CD4-positive, alpha-beta memory T cell (primary cell): ENCODE results near the gene SLMAP. TPM values are rescaled to one million over a fixed set of nuclear protein-coding genes. Genes with fewer than 3 reads are reported as not detected.

Experiments used
- CTCF ChIA-PET: fragments of 350-600 bp; sonication (Branson Sonifier 250); formaldehyde crosslinking; loops from one replicate; lab custom pipeline; 2021; ENCODE audit warnings: inconsistent platforms; ENCODE audit not compliant: partially characterized antibody; lab: Charles Lee
- POLR2A ChIA-PET: fragments of 350-600 bp; sonication (Branson Sonifier 250); formaldehyde crosslinking; loops from one replicate; lab custom pipeline; 2021; ENCODE audit not compliant: partially characterized antibody; lab: Charles Lee
- DNase-seq, 5 donors: peaks; one replicate each; pipeline versions ENCODE4 v3.0.0 to v3.0.0-alpha.2; 2020 to 2022; ENCODE audit warnings: mixed read lengths in 1 of 5
- H3K27ac ChIP-seq: one replicate; pipeline ENCODE4 v1.7.0; 2013; ENCODE audit warnings: low read depth, low read length
- H3K27me3 ChIP-seq: 2 replicates; pipeline ENCODE4 v1.7.0; 2013; ENCODE audit warnings: mild to moderate bottlenecking, low read length, moderate library complexity; ENCODE audit not compliant: insufficient read depth
- H3K36me3 ChIP-seq: 2 replicates; pipeline ENCODE4 v1.7.0; 2013; ENCODE audit warnings: mild to moderate bottlenecking, low read length, moderate library complexity; ENCODE audit not compliant: insufficient read depth
- H3K4me1 ChIP-seq: 2 replicates; pipeline ENCODE4 v1.7.0; 2013; ENCODE audit warnings: mild to moderate bottlenecking, low read length, moderate library complexity; ENCODE audit not compliant: insufficient read depth
- H3K4me3 ChIP-seq, 2 donors: one replicate each; pipeline ENCODE4 v1.7.0; 2013; ENCODE audit warnings: low read length in 2 of 2, mild to moderate bottlenecking in 1 of 2
- H3K9me3 ChIP-seq, 2 donors: one replicate each; pipeline ENCODE4 v1.7.0; 2013; ENCODE audit warnings: low read length in 2 of 2, control low read depth in 1 of 2; ENCODE audit not compliant: control insufficient read depth in 1 of 2
- H3K27ac Mint-ChIP-seq, 7 donors: one replicate each; pipeline ENCODE4 v1.8.0; 2020 to 2021; ENCODE audit warnings: mixed read lengths in 7 of 7, mild to moderate bottlenecking in 6 of 7, inconsistent platforms in 3 of 7, moderate library complexity in 3 of 7
- H3K27me3 Mint-ChIP-seq, 2 donors: one replicate each; pipeline ENCODE4 v1.8.0; 2020 to 2021; ENCODE audit warnings: mixed read lengths in 2 of 2
- H3K36me3 Mint-ChIP-seq, 2 donors: one replicate each; pipeline ENCODE4 v1.8.0; 2020 to 2021; ENCODE audit warnings: mixed read lengths in 2 of 2, inconsistent platforms in 1 of 2, mild to moderate bottlenecking in 1 of 2
- H3K4me1 Mint-ChIP-seq, 4 donors: one replicate each; pipeline ENCODE4 v1.8.0; 2020 to 2021; ENCODE audit warnings: mixed read lengths in 4 of 4, mild to moderate bottlenecking in 1 of 4
- H3K4me3 Mint-ChIP-seq, 8 donors: one replicate each; pipeline ENCODE4 v1.8.0; 2020 to 2021; ENCODE audit warnings: mixed read lengths in 8 of 8, mild to moderate bottlenecking in 7 of 8, moderate library complexity in 6 of 8, inconsistent platforms in 3 of 8
- H3K9me3 Mint-ChIP-seq, 8 donors: one replicate each; pipeline ENCODE4 v1.8.0; 2020 to 2021; ENCODE audit warnings: mixed read lengths in 8 of 8, mild to moderate bottlenecking in 5 of 8, inconsistent platforms in 3 of 8, moderate library complexity in 1 of 8
- intact Hi-C: fragments of 100-400 bp; cut with micrococcal nuclease; formaldehyde crosslinking; loops from one replicate; pipeline ENCODE4 v1.15.1; 2023
- polyA plus RNA-seq, 2 donors: library from polyadenylated mRNA; unstranded; fragments of 300-500 nt; fragmentation: Illumina TruSeq; gene quantifications; one replicate each; pipeline ENCODE4 v1.2.3, GENCODE V29; 2021
- total RNA-seq, 2 experiments: library from RNA; stranded (reverse); gene quantifications; one replicate each; pipeline ENCODE4 v1.2.3, GENCODE V29; 2021

SLMAP gene
- total and polyA plus RNA-seq, 4 experiments from 2014 or later: 17.5 to 69.0 (median 43.0) TPM

- H3K4me1 ChIP-seq: no peaks in the 10 kb centered on the region
- intact Hi-C loops: loop anchor here (1.0 kb wide), 1 partner anchor 741 kb away; no protein-coding TSS in a partner anchor
- Mint-ChIP-seq H3K27me3 (no peaks in the 10 kb centered on the region), H3K4me3 (no peak overlapping the region), H3K36me3 (peaks cover 52 to 66% of the 10 kb centered on the region in 2 donors), H3K9me3 (peaks cover 0 to 6% (median 0%) of the 10 kb centered on the region in 8 donors), H3K27ac (peak overlapping the region in 1 of 7 donors; percentile 38), H3K4me1 (no peaks in the 10 kb centered on the region)
- DNase-seq: no peak
- H3K36me3 ChIP-seq: peaks cover 17% of the 10 kb centered on the region
- no peak overlapping the region for H3K27ac ChIP-seq
- H3K4me3 ChIP-seq: no peak overlapping the region
- H3K9me3 ChIP-seq: no peaks in the 10 kb centered on the region
- no peaks in the 10 kb centered on the region for H3K27me3 ChIP-seq
- ChIA-PET POLR2A (no interaction called here), CTCF (interaction anchor here (1.8 to 2.9 kb wide), 2 partner anchors 13 to 514 kb away, joined by 6 to 11 read pairs; no protein-coding TSS in a partner anchor)
Measured at GRCh38 chr3:57911593-57911992, 155.5 kb downstream of the SLMAP start.

GRCh38 chr3:57917601-57918000, 161.5 kb downstream of the SLMAP start:
- no peaks in the 10 kb centered on the region for H3K27me3 Mint-ChIP-seq
- H3K9me3 Mint-ChIP-seq: peaks cover 0 to 7% (median 0%) of the 10 kb centered on the region in 8 donors
- DNase-seq: no peak
- Histone ChIP-seq H3K27ac (no peak overlapping the region), H3K4me1 (no peaks in the 10 kb centered on the region), H3K27me3 (no peaks in the 10 kb centered on the region), H3K9me3 (no peaks in the 10 kb centered on the region), H3K4me3 (no peak overlapping the region), H3K36me3 (peaks cover 18% of the 10 kb centered on the region)
- CTCF ChIA-PET: no interaction called here
- H3K4me1 Mint-ChIP-seq: no peaks in the 10 kb centered on the region
- H3K36me3 Mint-ChIP-seq: peaks cover 50 to 67% of the 10 kb centered on the region in 2 donors
- no peak overlapping the region for H3K27ac Mint-ChIP-seq
- intact Hi-C loops: no loop called here
- H3K4me3 Mint-ChIP-seq: no peak overlapping the region
- POLR2A ChIA-PET: no interaction called here

DNA sequence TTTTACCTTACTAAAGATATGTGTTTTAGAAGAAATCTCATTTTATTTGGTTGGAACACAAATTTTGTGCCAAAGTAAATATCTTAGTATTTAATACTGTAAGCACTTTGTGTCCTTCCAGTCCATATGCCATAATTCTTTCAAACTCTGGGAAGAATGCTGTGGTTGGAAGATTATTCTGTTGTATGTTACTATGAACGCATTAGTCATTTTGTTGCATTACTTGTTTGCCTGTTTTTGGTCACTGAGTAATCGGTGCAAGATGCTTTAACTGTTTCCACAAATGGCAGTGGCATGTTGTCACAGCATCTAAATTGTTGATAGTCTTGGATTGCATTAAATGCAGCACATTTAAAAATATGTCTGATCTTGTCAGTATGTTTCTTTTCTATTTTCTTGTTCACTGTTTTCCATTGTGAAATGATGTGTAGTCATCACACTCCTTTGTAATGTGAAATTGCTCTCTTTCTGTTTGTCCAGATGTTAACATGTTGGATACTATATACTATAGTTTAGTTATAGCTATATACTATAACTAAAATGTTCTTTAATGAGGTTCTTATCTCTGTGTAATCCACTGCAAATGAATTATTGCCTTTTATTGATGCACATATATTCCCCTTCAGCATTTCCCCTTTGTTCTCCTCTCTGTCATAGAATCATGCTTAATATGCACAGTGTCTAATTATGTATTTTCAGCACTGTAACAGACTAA, 162.2 kb downstream of the SLMAP start:
- Histone ChIP-seq H3K27ac (no peak overlapping the region), H3K4me1 (no peaks in the 10 kb centered on the region), H3K36me3 (peaks cover 22% of the 10 kb centered on the region), H3K9me3 (no peaks in the 10 kb centered on the region), H3K4me3 (no peak overlapping the region), H3K27me3 (no peaks in the 10 kb centered on the region)
- CTCF ChIA-PET: interaction anchor here (0.7 kb wide), 1 partner anchor 9 kb away, joined by 3 read pairs; no protein-coding TSS in a partner anchor
- POLR2A ChIA-PET: no interaction called here
- H3K9me3 Mint-ChIP-seq: peaks cover 0 to 7% (median 0%) of the 10 kb centered on the region in 8 donors
- intact Hi-C loops: no loop called here
- peaks cover 51 to 70% of the 10 kb centered on the region in 2 donors for H3K36me3 Mint-ChIP-seq
- H3K27me3 Mint-ChIP-seq: no peaks in the 10 kb centered on the region
- no peaks in the 10 kb centered on the region for H3K4me1 Mint-ChIP-seq
- H3K27ac Mint-ChIP-seq: no peak overlapping the region
- no peak overlapping the region for H3K4me3 Mint-ChIP-seq
- DNase-seq: no peak

DNA sequence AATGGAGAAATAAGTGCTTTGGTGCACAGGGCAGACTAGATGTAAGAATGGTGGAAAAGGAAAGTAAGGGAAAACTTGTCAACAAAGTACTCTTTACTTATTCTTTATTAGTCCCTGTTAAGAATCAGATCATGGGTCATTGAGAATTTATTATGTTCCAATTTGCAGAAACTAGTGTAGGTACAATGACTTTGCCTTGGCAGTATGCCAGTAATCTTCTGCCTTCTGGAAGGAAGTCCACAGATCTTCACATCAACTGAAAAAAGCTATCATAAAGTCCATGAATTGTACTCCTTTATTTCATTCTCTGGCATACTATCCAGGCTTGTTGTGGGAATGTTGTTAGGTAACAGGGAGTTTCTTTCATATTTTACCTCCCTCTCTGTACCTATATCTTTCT, 163.9 kb downstream of the SLMAP start:
- Histone ChIP-seq H3K4me1 (no peaks in the 10 kb centered on the region), H3K4me3 (no peak overlapping the region), H3K27me3 (no peaks in the 10 kb centered on the region), H3K27ac (no peak overlapping the region), H3K9me3 (no peaks in the 10 kb centered on the region), H3K36me3 (peaks cover 22% of the 10 kb centered on the region)
- intact Hi-C loops: no loop called here
- ChIA-PET CTCF (interaction anchor here (1.0 kb wide), 2 partner anchors 10 to 12 kb away, joined by 3 read pairs; no protein-coding TSS in a partner anchor), POLR2A (no interaction called here)
- no peaks in the 10 kb centered on the region for H3K4me1 Mint-ChIP-seq
- peaks cover 55 to 74% of the 10 kb centered on the region in 2 donors for H3K36me3 Mint-ChIP-seq
- no peak for DNase-seq
- peaks cover 0 to 7% (median 0%) of the 10 kb centered on the region in 8 donors for H3K9me3 Mint-ChIP-seq
- H3K27me3 Mint-ChIP-seq: no peaks in the 10 kb centered on the region
- peak overlapping the region in 1 of 7 donors; percentile 27 for H3K27ac Mint-ChIP-seq
- H3K4me3 Mint-ChIP-seq: no peak overlapping the region

DNA sequence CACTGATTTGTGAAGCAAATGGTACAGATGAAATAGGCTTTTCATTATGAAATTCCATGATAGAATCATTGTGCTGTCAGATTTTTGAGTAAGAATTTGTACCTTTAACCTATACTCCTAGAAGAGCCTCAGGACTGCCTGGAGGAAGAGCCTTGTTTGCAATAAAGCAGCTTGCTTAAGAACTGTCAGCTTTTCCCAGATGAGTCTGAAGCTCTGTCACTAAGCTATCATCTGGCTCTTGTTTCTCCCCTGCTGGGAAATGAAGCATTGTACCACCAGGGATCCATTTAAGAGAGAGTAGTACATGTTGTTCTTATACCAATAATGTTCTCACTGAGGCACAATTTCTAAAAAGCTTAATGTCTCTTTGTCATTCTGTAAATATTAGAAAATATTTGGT, 167.0 kb downstream of the SLMAP start:
- no peaks in the 10 kb centered on the region for H3K4me1 ChIP-seq
- H3K9me3 ChIP-seq: no peaks in the 10 kb centered on the region
- Mint-ChIP-seq H3K27me3 (no peaks in the 10 kb centered on the region), H3K4me3 (no peak overlapping the region), H3K9me3 (no peaks in the 10 kb centered on the region), H3K4me1 (no peaks in the 10 kb centered on the region), H3K36me3 (peaks cover 49 to 62% of the 10 kb centered on the region in 2 donors), H3K27ac (peak overlapping the region in 1 of 7 donors; percentile 47)
- no peak overlapping the region for H3K27ac ChIP-seq
- no peak overlapping the region for H3K4me3 ChIP-seq
- intact Hi-C loops: no loop called here
- POLR2A ChIA-PET: no interaction called here
- no peak for DNase-seq
- H3K27me3 ChIP-seq: no peaks in the 10 kb centered on the region
- CTCF ChIA-PET: no interaction called here
- H3K36me3 ChIP-seq: peaks cover 12% of the 10 kb centered on the region

DNA sequence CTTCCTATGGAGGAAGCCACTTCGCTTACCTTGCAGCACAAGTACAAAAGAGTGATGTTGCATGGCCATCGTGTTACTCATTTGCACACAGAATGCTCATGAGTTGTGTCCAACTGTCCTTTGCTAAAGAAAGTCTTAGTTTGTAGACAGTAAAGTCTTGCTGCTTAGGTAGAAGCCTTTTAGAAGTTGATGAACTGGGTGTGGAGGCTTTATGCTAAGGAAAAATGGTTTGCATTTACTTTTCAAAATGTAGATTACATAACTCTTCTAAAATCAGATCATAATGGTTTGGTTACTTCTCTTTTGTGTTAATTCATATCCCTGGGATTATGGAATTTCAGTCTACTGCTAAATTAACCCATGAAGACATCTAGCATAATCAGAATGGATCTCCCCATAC, 167.6 kb downstream of the SLMAP start:
- Mint-ChIP-seq H3K27me3 (no peaks in the 10 kb centered on the region), H3K4me3 (no peak overlapping the region), H3K27ac (peak overlapping the region in 1 of 7 donors; percentile 29), H3K4me1 (no peaks in the 10 kb centered on the region), H3K9me3 (no peaks in the 10 kb centered on the region), H3K36me3 (peaks cover 52 to 60% of the 10 kb centered on the region in 2 donors)
- no peaks in the 10 kb centered on the region for H3K9me3 ChIP-seq
- H3K4me3 ChIP-seq: no peak overlapping the region
- H3K4me1 ChIP-seq: no peaks in the 10 kb centered on the region
- no peaks in the 10 kb centered on the region for H3K27me3 ChIP-seq
- no peak for DNase-seq
- intact Hi-C loops: no loop called here
- CTCF ChIA-PET: interaction anchor here (0.6 to 1.6 kb wide), 2 partner anchors 13 to 432 kb away, joined by 3 to 6 read pairs; no protein-coding TSS in a partner anchor
- peaks cover 12% of the 10 kb centered on the region for H3K36me3 ChIP-seq
- no peak overlapping the region for H3K27ac ChIP-seq
- POLR2A ChIA-PET: interaction anchor here (1.3 kb wide), 1 partner anchor 8 kb away, joined by 4 read pairs; no protein-coding TSS in a partner anchor

- intact Hi-C loops: no loop called here
- Mint-ChIP-seq H3K36me3 (peaks cover 50 to 54% of the 10 kb centered on the region in 2 donors), H3K4me3 (no peak overlapping the region), H3K27ac (peak overlapping the region in 1 of 7 donors; percentile 23), H3K27me3 (no peaks in the 10 kb centered on the region), H3K9me3 (no peaks in the 10 kb centered on the region), H3K4me1 (no peaks in the 10 kb centered on the region)
- POLR2A ChIA-PET: no interaction called here
- DNase-seq: no peak
- H3K4me1 ChIP-seq: no peaks in the 10 kb centered on the region
- no peak overlapping the region for H3K4me3 ChIP-seq
- CTCF ChIA-PET: no interaction called here
- H3K27me3 ChIP-seq: no peaks in the 10 kb centered on the region
- H3K36me3 ChIP-seq: peaks cover 12% of the 10 kb centered on the region
- H3K27ac ChIP-seq: no peak overlapping the region
- no peaks in the 10 kb centered on the region for H3K9me3 ChIP-seq
Measured at GRCh38 chr3:57927166-57927565, 171.1 kb downstream of the SLMAP start.
